HG02610 (cell line): ENCODE measurements around the gene FXYD4.

Experiments
- ATAC-seq: cut with Tn5 transposase; IDR thresholded peaks from one replicate; pipeline ENCODE4 v1.9.1; 2021; ENCODE audit warnings: mild to moderate bottlenecking, moderate library complexity; ENCODE audit not compliant: unreplicated experiment

Gene FXYD4

DNA sequence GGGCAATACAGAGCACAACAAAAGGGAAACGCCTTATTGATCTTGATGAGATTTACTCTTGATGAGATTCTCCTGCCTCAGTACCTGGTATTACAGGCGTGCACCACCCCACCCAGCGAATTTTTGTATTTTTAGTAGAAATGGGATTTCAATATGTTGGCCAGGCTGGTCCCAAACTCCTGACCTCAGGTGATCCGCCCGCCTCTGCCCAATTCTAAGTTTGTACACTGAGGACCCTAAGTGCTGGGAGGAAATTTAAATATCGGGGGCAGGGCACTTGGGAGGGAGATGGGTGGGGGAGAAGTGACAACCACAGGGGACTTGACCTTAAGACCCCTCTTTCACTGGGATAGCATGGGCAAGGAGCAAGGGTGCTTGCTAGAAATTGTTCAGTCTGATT is 23.4 kb downstream of the FXYD4 start:
- ATAC-seq, result no peak

- ATAC-seq, result no peak
Observed at GRCh38 chr10:43395571-43396060, 24.2 kb downstream of the FXYD4 start.

GRCh38 chr10:43396061-43396927 is 24.9 kb downstream of the FXYD4 start:
- peak; percentile 60 for ATAC-seq

GRCh38 chr10:43396928-43397624 is 25.6 kb downstream of the FXYD4 start:
- ATAC-seq, result peak; percentile 89

DNA sequence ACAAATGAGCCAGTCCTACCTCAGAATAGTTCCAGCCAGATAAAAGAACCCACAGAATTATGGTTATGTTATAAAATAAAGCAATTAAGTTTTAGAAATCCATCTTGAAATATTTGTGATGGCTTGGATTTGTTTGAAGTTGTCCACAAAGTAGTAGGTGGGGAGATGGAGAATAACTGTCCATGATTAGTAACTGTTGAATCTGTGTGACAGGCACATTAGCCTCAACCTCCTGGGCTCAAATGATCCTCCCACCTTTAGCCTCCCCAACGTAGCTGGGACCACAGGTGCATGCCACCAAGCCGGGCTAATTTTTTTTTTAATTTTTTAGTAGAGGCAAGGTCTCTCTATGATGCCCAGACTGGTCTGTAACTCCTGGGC is 27.5 kb downstream of the FXYD4 start:
- ATAC-seq, result no peak

DNA sequence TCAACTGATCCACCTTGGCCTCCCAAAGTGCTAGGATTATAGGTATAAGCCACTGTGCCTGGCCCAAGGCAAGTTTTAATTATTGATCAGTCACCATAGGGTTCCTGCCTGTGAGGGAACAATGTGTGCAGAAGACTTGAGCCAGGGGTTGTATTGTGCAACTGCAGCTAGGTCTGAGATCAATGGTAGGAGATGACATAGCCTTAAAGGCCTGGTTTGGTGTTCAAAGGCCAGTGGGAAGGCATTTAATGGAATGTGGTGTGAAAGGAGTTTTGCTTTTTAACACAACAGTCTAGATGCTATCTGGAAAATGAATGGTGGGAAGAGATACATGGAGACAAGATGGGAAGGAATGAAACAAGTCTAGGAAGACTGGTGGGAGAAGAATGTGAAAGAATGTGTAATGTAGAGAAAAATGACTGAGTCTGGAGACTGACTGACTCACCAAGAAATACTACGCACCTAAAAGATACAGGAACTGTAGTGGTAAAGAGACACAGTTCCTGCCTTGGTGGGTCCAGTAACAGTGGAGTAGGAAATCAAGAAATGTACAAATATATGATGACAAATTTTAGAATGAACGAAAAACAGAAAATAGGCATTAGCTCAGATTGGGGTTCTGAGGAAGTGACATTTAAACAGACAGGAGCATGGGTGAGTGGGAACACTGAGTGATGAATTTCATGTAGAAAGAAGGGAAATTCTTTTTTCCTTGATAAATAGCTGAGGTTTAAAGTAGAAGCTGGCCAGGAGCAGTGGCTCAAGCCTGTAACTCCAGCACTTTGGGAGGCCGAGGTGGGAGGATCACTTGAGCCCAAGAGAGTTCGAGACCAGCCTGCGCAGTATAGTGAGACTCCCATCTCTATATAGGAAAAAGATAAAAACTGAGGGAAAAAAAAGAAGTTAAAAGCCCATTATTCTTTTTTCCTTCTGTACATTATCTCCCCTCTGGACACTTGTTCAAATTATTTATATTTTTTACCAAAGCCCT is 28.2 kb downstream of the FXYD4 start:
- ATAC-seq, result no peak

DNA sequence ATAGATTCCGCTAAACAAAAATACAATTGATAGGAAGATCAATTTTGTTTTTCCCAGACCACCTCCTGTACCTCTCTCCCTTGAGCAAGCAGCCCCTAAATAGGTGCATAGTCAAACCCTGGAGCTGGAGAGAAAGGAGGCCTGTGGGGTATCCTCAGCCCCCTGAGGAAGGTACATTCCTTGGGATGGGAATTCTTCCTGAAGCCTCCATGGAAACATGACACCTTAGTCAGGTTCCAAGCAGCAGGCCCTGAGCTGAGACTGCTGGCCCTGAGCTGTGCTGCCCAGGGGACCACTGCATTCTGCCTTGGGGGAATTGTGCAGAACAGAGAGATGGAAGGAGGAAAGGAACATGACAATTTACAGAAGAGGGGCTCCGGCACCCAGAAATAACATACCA is 30.2 kb downstream of the FXYD4 start:
- ATAC-seq, result no peak

- no peak for ATAC-seq
Observed at GRCh38 chr10:43402176-43402575, 30.7 kb downstream of the FXYD4 start.

GRCh38 chr10:43402880-43403452 is 31.5 kb downstream of the FXYD4 start:
- no peak for ATAC-seq

DNA sequence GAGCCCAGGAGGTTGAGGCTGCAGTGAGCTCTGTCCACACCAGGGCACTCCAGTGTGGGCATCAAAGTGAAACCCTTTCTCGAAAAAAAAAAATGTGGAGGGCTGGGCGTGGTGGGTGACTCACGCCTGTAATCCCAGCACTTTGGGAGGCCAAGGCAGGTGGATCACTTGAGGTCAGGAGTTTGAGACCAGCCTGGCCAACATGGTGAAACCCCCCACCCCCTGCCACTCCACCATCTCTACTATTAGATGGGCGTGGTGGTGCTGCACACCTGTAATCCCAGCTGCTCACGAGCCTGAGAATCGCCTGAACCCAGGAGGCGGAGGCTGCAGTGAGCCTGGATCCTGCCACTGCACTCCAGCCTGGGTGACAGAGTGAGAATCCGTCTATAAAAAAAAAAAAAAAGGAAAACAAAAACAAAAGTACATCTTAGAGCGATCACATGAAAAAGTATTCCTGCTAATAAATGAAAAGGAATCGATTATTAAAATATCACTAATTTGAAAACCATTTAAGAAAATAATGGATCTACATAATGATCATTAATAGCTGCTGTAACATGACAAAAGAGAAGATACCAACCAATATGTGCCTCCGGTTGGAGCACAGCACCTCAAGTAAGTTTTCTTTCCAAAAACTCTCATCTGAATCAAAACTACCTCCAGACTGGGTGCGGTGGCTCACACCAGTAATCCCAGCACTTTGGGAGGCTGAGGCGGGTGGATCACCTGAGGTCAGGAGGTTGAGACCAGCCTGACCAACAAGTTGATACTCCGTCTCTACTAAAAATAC is 32.7 kb downstream of the FXYD4 start:
- no peak for ATAC-seq

- no peak for ATAC-seq
Observed at GRCh38 chr10:43404704-43405084, 33.3 kb downstream of the FXYD4 start.

- ATAC-seq, result peak; percentile 19
Observed at GRCh38 chr10:43407148-43407575, 35.7 kb downstream of the FXYD4 start.

GRCh38 chr10:43407576-43408330 is 36.3 kb downstream of the FXYD4 start:
- peak; percentile 51 for ATAC-seq

- no peak for ATAC-seq
Observed at GRCh38 chr10:43408331-43408709, 36.9 kb downstream of the FXYD4 start.

- peak; percentile 69 for ATAC-seq
Observed at GRCh38 chr10:43408710-43409384, 37.4 kb downstream of the FXYD4 start, which contains the start of gene HNRNPF. Gene HNRNPF (minus strand): TSS chr10:43409186. CDS start chr10:43387884, 21,302 bp downstream.

GRCh38 chr10:43409385-43410109 is 38.1 kb downstream of the FXYD4 start:
- no peak for ATAC-seq

DNA sequence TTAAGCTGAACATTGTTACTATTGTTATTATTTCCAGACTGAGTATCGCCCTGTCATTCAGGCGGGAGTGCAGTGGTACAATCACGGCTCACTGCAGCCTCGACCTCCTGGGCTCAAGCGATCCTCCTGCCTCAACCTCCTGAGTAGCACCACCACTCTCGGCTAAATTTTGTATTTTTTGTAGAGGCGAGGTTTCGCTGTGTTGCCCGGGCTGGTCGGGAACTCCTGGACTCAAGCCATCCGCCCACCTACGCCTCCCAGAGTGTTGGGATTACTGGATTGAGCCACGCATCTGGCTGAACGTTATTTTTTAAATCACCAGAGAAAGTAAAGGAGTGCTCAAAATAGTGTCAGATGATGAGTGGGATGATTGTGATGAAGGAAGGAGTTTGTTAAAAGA is 38.9 kb downstream of the FXYD4 start:
- no peak for ATAC-seq

GRCh38 chr10:43411536-43411935 is 40.1 kb downstream of the FXYD4 start:
- ATAC-seq, result no peak
